Lower leg skin (tissue), 4 donors: ENCODE results near the gene INPP4B. TPM values are rescaled to one million over a fixed set of nuclear protein-coding genes. Genes with fewer than 3 reads are reported as not detected.

Experiments
- DNase-seq, 2 donors: peaks; one replicate each; pipeline ENCODE4 v3.0.0-alpha.2; 2019; ENCODE audit warnings: low spot score in 2 of 2
- H3K4me3 ChIP-seq: fragments of 200-600 bp; sonication (generic); 2 replicates; pipeline ENCODE4 v1.5.1; 2017; ENCODE audit warnings: mild to moderate bottlenecking, low read depth; ENCODE audit not compliant: poor library complexity, severe bottlenecking
- CTCF ChIP-seq, 3 donors: fragments of 450-650 bp; IDR thresholded peaks; one replicate each; pipeline ENCODE4 v1.5.1; 2016; ENCODE audit warnings: antibody characterized with exemption in 3 of 3, mild to moderate bottlenecking in 3 of 3, moderate library complexity in 2 of 3
- POLR2A ChIP-seq, 2 donors: fragments of 450-650 bp; IDR thresholded peaks; one replicate each; pipeline ENCODE4 v1.6.1; 2016 to 2017; ENCODE audit warnings: antibody characterized with exemption in 2 of 2, mild to moderate bottlenecking in 1 of 2, moderate library complexity in 1 of 2
- WGBS, 2 donors: methylation state at CpG; one replicate each; pipeline ENCODE4 v1.1.5; 2018; 5-methylcytosine and 5-hydroxymethylcytosine counted together
- intact Hi-C: fragments of 100-400 bp; cut with DNase I; formaldehyde crosslinking; loops from one replicate; pipeline ENCODE4 v1.15.0; 2023; ENCODE audit warnings: low total_unique reads
- total RNA-seq, 4 donors: library from RNA; depleted of rRNA; stranded (reverse); fragments of >200 nt; gene quantifications; one replicate each; pipeline ENCODE4 v1.1.0, GENCODE V29; 2016

Gene INPP4B
- total RNA-seq, 4 donors from 2014 or later, result 7.6 to 18.5 (median 17.6) TPM

- no peak for DNase-seq
- H3K4me3 ChIP-seq, result no peak overlapping the region
- no peak for TF ChIP-seq CTCF (IDR thresholded peaks at IDR 0.05)
- TF ChIP-seq POLR2A (IDR thresholded peaks at IDR 0.05), result no peak
- intact Hi-C loops, result no loop called here
- 86 to 88% methylated on average over 4 of the region's 4 CpGs for WGBS, 2 donors
These were observed 552.6 kb downstream of the INPP4B start for GRCh38 chr4:142293536-142293935.

- TF ChIP-seq CTCF (IDR thresholded peaks at IDR 0.05), result no peak
- TF ChIP-seq POLR2A (IDR thresholded peaks at IDR 0.05), result no peak
- 45 to 47% methylated on average over 2 of the region's 2 CpGs for WGBS, 2 donors
- intact Hi-C loops, result no loop called here
These were observed 553.9 kb downstream of the INPP4B start for GRCh38 chr4:142292231-142292630.

GRCh38 chr4:142291299-142292050, 554.6 kb downstream of the INPP4B start:
- H3K4me3 ChIP-seq, result no peak overlapping the region
- TF ChIP-seq CTCF (IDR thresholded peaks at IDR 0.05), result no peak
- DNase-seq, result no peak
- WGBS, 2 donors, result 86 to 92% methylated on average over 5 of the region's 5 CpGs
- intact Hi-C loops, result no loop called here

More at GRCh38 chr4:142292231-142292630, 553.9 kb downstream of the INPP4B start:
- no peak for DNase-seq
- H3K4me3 ChIP-seq, result no peak overlapping the region

GRCh38 chr4:142287371-142287770, 558.7 kb downstream of the INPP4B start:
- TF ChIP-seq POLR2A (IDR thresholded peaks at IDR 0.05) (no peak), CTCF (IDR thresholded peaks at IDR 0.05) (no peak)
- DNase-seq, result no peak
- intact Hi-C loops, result no loop called here
- no peak overlapping the region for H3K4me3 ChIP-seq
- 87 to 93% methylated on average over 8 of the region's 8 CpGs for WGBS, 2 donors

GRCh38 chr4:142285222-142285583, 560.9 kb downstream of the INPP4B start:
- H3K4me3 ChIP-seq, result no peak overlapping the region
- intact Hi-C loops, result no loop called here

More at GRCh38 chr4:142285222-142285583, 560.9 kb downstream of the INPP4B start:
- DNase-seq, result no peak
- TF ChIP-seq CTCF (IDR thresholded peaks at IDR 0.05) (no peak), POLR2A (IDR thresholded peaks at IDR 0.05) (no peak)
